Stimulated activated effector memory CD8-positive, alpha-beta T cell treated with anti-CD3 and anti-CD28 coated beads, Interleukin-12 subunit alpha, Interleukin-12 subunit beta, amount 100 ng/mL, for 72 hours (primary cell): Measurements from ENCODE around the gene TAF11L3.
"Not testable (repeated sequence)": the region's sequence is repeated elsewhere in the genome, so short reads cannot be mapped to it uniquely, and the experiment has no call there.

ENCODE experiments used
- ATAC-seq: fragments of 150-1000 bp; cut with Tn5 transposase; 2 replicates; pipeline ENCODE4 v1.10.0; 2021
- DNase-seq, 2 donors: peaks; one replicate each; pipeline ENCODE4 v3.0.0; 2021 to 2022; ENCODE audit warnings: low spot score in 2 of 2
- H3K27ac Mint-ChIP-seq: one replicate; pipeline ENCODE4 v1.8.0; 2022; ENCODE audit warnings: mild to moderate bottlenecking, mixed read lengths
- H3K36me3 Mint-ChIP-seq: one replicate; pipeline ENCODE4 v1.8.0; 2022; ENCODE audit warnings: mild to moderate bottlenecking, mixed read lengths
- H3K4me1 Mint-ChIP-seq: one replicate; pipeline ENCODE4 v1.8.0; 2022; ENCODE audit warnings: mixed read lengths
- H3K4me3 Mint-ChIP-seq: one replicate; pipeline ENCODE4 v1.8.0; 2022; ENCODE audit warnings: mild to moderate bottlenecking, mixed read lengths
- H3K9me3 Mint-ChIP-seq: one replicate; pipeline ENCODE4 v1.8.0; 2022; ENCODE audit warnings: mixed read lengths

The TAF11L3 gene

GRCh38 chr5:17518067-17518466 is at the start of gene TAF11L3:
Gene TAF11L3 (plus strand): TSS chr5:17518367.
- H3K4me1 Mint-ChIP-seq, ATAC-seq, DNase-seq, H3K9me3 Mint-ChIP-seq, H3K36me3 Mint-ChIP-seq, H3K27ac Mint-ChIP-seq, H3K4me3 Mint-ChIP-seq: not testable (repeated sequence)

GRCh38 chr5:17470064-17470463 is 48.1 kb upstream of the TAF11L3 start:
- H3K4me1 Mint-ChIP-seq = no peaks in the 10 kb centered on the region
- ATAC-seq = no peak
- no peak overlapping the region for H3K4me3 Mint-ChIP-seq
- H3K9me3 Mint-ChIP-seq = peaks cover 10% of the 10 kb centered on the region
- H3K36me3 Mint-ChIP-seq = no peaks in the 10 kb centered on the region
- H3K27ac Mint-ChIP-seq = no peak overlapping the region
- DNase-seq = no peak

- ATAC-seq, H3K36me3 Mint-ChIP-seq, DNase-seq, H3K4me1 Mint-ChIP-seq, H3K4me3 Mint-ChIP-seq, H3K27ac Mint-ChIP-seq: not testable (repeated sequence)
- H3K9me3 Mint-ChIP-seq = peaks cover 12% of the 10 kb centered on the region
Measured at GRCh38 chr5:17475064-17475463, 43.1 kb upstream of the TAF11L3 start.

GRCh38 chr5:17477043-17477442 is 41.1 kb upstream of the TAF11L3 start:
- no peak overlapping the region for H3K4me3 Mint-ChIP-seq
- no peak for ATAC-seq
- peaks cover 10% of the 10 kb centered on the region for H3K9me3 Mint-ChIP-seq
- H3K36me3 Mint-ChIP-seq = no peaks in the 10 kb centered on the region
- DNase-seq = no peak
- no peak overlapping the region for H3K27ac Mint-ChIP-seq
- H3K4me1 Mint-ChIP-seq = no peaks in the 10 kb centered on the region

GRCh38 chr5:17477573-17478265 is 40.4 kb upstream of the TAF11L3 start:
- ATAC-seq (no peak), DNase-seq (no peak)
- H3K27ac Mint-ChIP-seq = no peak overlapping the region
- H3K9me3 Mint-ChIP-seq = peaks cover 8% of the 10 kb centered on the region
- H3K4me3 Mint-ChIP-seq = no peak overlapping the region
- no peaks in the 10 kb centered on the region for H3K4me1 Mint-ChIP-seq
- H3K36me3 Mint-ChIP-seq = no peaks in the 10 kb centered on the region

- ATAC-seq (no peak), DNase-seq (no peak)
- peaks cover 12% of the 10 kb centered on the region for H3K9me3 Mint-ChIP-seq
- H3K4me1 Mint-ChIP-seq = no peaks in the 10 kb centered on the region
- no peak overlapping the region for H3K4me3 Mint-ChIP-seq
- no peaks in the 10 kb centered on the region for H3K36me3 Mint-ChIP-seq
- no peak overlapping the region for H3K27ac Mint-ChIP-seq
Measured at GRCh38 chr5:17481378-17481777, 36.8 kb upstream of the TAF11L3 start.

GRCh38 chr5:17482790-17483189 is 35.4 kb upstream of the TAF11L3 start:
- no peak for ATAC-seq
- Mint-ChIP-seq H3K4me3 (no peak overlapping the region), H3K36me3 (no peaks in the 10 kb centered on the region), H3K4me1 (no peaks in the 10 kb centered on the region), H3K27ac (no peak overlapping the region), H3K9me3 (peaks cover 12% of the 10 kb centered on the region)
- no peak for DNase-seq

- not testable (repeated sequence) for H3K27ac Mint-ChIP-seq, H3K4me3 Mint-ChIP-seq, H3K36me3 Mint-ChIP-seq, H3K9me3 Mint-ChIP-seq, H3K4me1 Mint-ChIP-seq, DNase-seq, ATAC-seq
Measured at GRCh38 chr5:17486464-17487173, 31.5 kb upstream of the TAF11L3 start.

GRCh38 chr5:17487174-17487512 is 31.0 kb upstream of the TAF11L3 start:
- Mint-ChIP-seq H3K27ac (no peak overlapping the region), H3K36me3 (no peaks in the 10 kb centered on the region), H3K4me1 (no peaks in the 10 kb centered on the region), H3K9me3 (peaks cover 6% of the 10 kb centered on the region), H3K4me3 (no peak overlapping the region)
- no peak for ATAC-seq
- no peak for DNase-seq

GRCh38 chr5:17491257-17491656 is 26.9 kb upstream of the TAF11L3 start:
- not testable (repeated sequence) for H3K4me3 Mint-ChIP-seq, H3K36me3 Mint-ChIP-seq, DNase-seq, H3K4me1 Mint-ChIP-seq, H3K9me3 Mint-ChIP-seq, H3K27ac Mint-ChIP-seq, ATAC-seq

GRCh38 chr5:17492770-17493169 is 25.4 kb upstream of the TAF11L3 start:
- no peak overlapping the region for H3K27ac Mint-ChIP-seq
- H3K4me3 Mint-ChIP-seq = no peak overlapping the region
- H3K9me3 Mint-ChIP-seq = peaks cover 7% of the 10 kb centered on the region
- DNase-seq = no peak
- ATAC-seq = no peak
- no peaks in the 10 kb centered on the region for H3K36me3 Mint-ChIP-seq
- no peaks in the 10 kb centered on the region for H3K4me1 Mint-ChIP-seq

GRCh38 chr5:17497446-17497845 is 20.7 kb upstream of the TAF11L3 start:
- DNase-seq (no peak), ATAC-seq (no peak)
- peaks cover 14% of the 10 kb centered on the region for H3K9me3 Mint-ChIP-seq
- H3K36me3 Mint-ChIP-seq = no peaks in the 10 kb centered on the region
- H3K27ac Mint-ChIP-seq = no peak overlapping the region
- no peaks in the 10 kb centered on the region for H3K4me1 Mint-ChIP-seq
- no peak overlapping the region for H3K4me3 Mint-ChIP-seq

- H3K9me3 Mint-ChIP-seq = peaks cover 10% of the 10 kb centered on the region
- H3K27ac Mint-ChIP-seq = not testable (repeated sequence)
Measured at GRCh38 chr5:17497931-17498330, 20.2 kb upstream of the TAF11L3 start, which contains the start of gene TAF11L2. Gene TAF11L2 (plus strand): TSS chr5:17498231.

GRCh38 chr5:17511775-17512325 is 6.3 kb upstream of the TAF11L3 start:
- DNase-seq = no peak
- Mint-ChIP-seq H3K4me1 (no peaks in the 10 kb centered on the region), H3K4me3 (no peak overlapping the region), H3K27ac (no peak overlapping the region), H3K36me3 (no peaks in the 10 kb centered on the region), H3K9me3 (peaks cover 11% of the 10 kb centered on the region)
- ATAC-seq = no peak

More at GRCh38 chr5:17497931-17498330, 20.2 kb upstream of the TAF11L3 start, which contains the start of gene TAF11L2:
- not testable (repeated sequence) for H3K4me3 Mint-ChIP-seq, H3K36me3 Mint-ChIP-seq, H3K4me1 Mint-ChIP-seq, ATAC-seq, DNase-seq

GRCh38 chr5:17517526-17517925 is 641 bp upstream of the TAF11L3 start:
- peak in 1 of 2 donors; percentile 61 for DNase-seq
- ATAC-seq, H3K36me3 Mint-ChIP-seq, H3K4me3 Mint-ChIP-seq, H3K4me1 Mint-ChIP-seq, H3K27ac Mint-ChIP-seq, H3K9me3 Mint-ChIP-seq: not testable (repeated sequence)

- ATAC-seq, H3K4me1 Mint-ChIP-seq, H3K27ac Mint-ChIP-seq, H3K9me3 Mint-ChIP-seq, DNase-seq, H3K4me3 Mint-ChIP-seq, H3K36me3 Mint-ChIP-seq: not testable (repeated sequence)
Measured at GRCh38 chr5:17519508-17519907, 1.3 kb downstream of the TAF11L3 start.
